Prostate gland (tissue), 2 donors: Measurements from ENCODE around the gene MYLK. TPM values are rescaled to one million over a fixed set of nuclear protein-coding genes. Genes with fewer than 3 reads are reported as not detected.

Experiments used
- DNase-seq: peaks from one replicate; pipeline ENCODE4 v3.0.0-alpha.2; 2019; ENCODE audit warnings: low spot score
- H3K27ac ChIP-seq, 2 donors: fragments of 200-600 bp; sonication (generic); 2 replicates each; pipeline ENCODE4 v1.5.1; 2017 to 2019
- H3K27me3 ChIP-seq: fragments of 200-600 bp; sonication (generic); replicated peaks from 2 replicates; pipeline ENCODE4 v1.5.1; 2019; ENCODE audit not compliant: insufficient read depth
- H3K36me3 ChIP-seq, 2 donors: fragments of 200-600 bp; sonication (generic); 1 replicate in 1 of 2; 2 replicates in 1 of 2; pipeline versions ENCODE4 v1.5.1 to v1.8.1; 2017 to 2019
- H3K4me1 ChIP-seq: fragments of 200-600 bp; sonication (generic); replicated peaks from 2 replicates; pipeline ENCODE4 v1.5.1; 2019
- H3K4me3 ChIP-seq, 2 donors: fragments of 200-600 bp; sonication (generic); 2 replicates each; pipeline ENCODE4 v1.5.1; 2017 to 2019
- H3K9me3 ChIP-seq: fragments of 200-600 bp; sonication (generic); 2 replicates; pipeline ENCODE4 v1.5.1; 2017
- CTCF ChIP-seq, 4 experiments: fragments of 200-600 bp in 2 of 4; fragments of 450-650 bp in 2 of 4; sonication (generic) in 2 of 4; IDR thresholded peaks; 1 replicate in 3 of 4; 2 replicates in 1 of 4; pipeline ENCODE4 v1.5.1; 2016 to 2019; ENCODE audit warnings: antibody characterized with exemption in 4 of 4, mild to moderate bottlenecking in 2 of 4, moderate library complexity in 2 of 4
- POLR2A ChIP-seq: fragments of 450-650 bp; IDR thresholded peaks from one replicate; pipeline ENCODE4 v1.6.1; 2016; ENCODE audit warnings: antibody characterized with exemption, mild to moderate bottlenecking
- POLR2AphosphoS5 ChIP-seq: sonication (generic); formaldehyde crosslinking; IDR thresholded peaks from one replicate; pipeline ENCODE4 v1.6.1; 2017; ENCODE audit warnings: antibody characterized with exemption
- WGBS: methylation state at CpG from one replicate; pipeline ENCODE4 v1.1.5; 2018; 5-methylcytosine and 5-hydroxymethylcytosine counted together
- intact Hi-C: fragments of 100-400 bp; cut with DNase I; formaldehyde crosslinking; loops from one replicate; pipeline ENCODE4 v1.14.2; 2022
- total RNA-seq, 2 donors: library from RNA; depleted of rRNA; stranded (reverse); fragments of >200 nt; gene quantifications; one replicate each; pipeline ENCODE4 v1.1.0, GENCODE V29; 2016

Gene MYLK
- total RNA-seq, 2 donors from 2014 or later = 345 to 600 TPM

GRCh38 chr3:123660900-123661299 lies 223.2 kb downstream of the MYLK start:
- TF ChIP-seq POLR2AphosphoS5 (peak; percentile 90), CTCF (IDR thresholded peaks at IDR 0.05) (no peak), POLR2A (no peak)
- Histone ChIP-seq H3K9me3 (no peaks in the 10 kb centered on the region), H3K4me3 (no peak overlapping the region), H3K27ac (peak overlapping the region; percentile 78 to 86), H3K27me3 (no peaks in the 10 kb centered on the region), H3K4me1 (peaks cover 19% of the 10 kb centered on the region), H3K36me3 (peaks cover 0 to 3% of the 10 kb centered on the region in 2 donors)
- WGBS = 5% methylated on average over 9 of the region's 9 CpGs
- DNase-seq = peak; percentile 93
- intact Hi-C loops = no loop called here

- DNase-seq = no peak
Measured at GRCh38 chr3:123660141-123660675, 223.9 kb downstream of the MYLK start.

GRCh38 chr3:123658852-123659206 lies 225.3 kb downstream of the MYLK start:
- H3K4me1 ChIP-seq = peaks cover 19% of the 10 kb centered on the region
- 6% methylated on average over 1 of the region's 1 CpG for WGBS

More at GRCh38 chr3:123660141-123660675, 223.9 kb downstream of the MYLK start:
- TF ChIP-seq POLR2AphosphoS5 = no peak
- TF ChIP-seq POLR2A = no peak
- TF ChIP-seq CTCF (IDR thresholded peaks at IDR 0.05) = no peak
- no peak overlapping the region for H3K4me3 ChIP-seq
- H3K27me3 ChIP-seq = no peaks in the 10 kb centered on the region
- WGBS = 67% methylated on average over 3 of the region's 3 CpGs
- H3K27ac ChIP-seq = peak overlapping the region; percentile 78 to 86
- intact Hi-C loops = no loop called here
- peaks cover 0 to 3% of the 10 kb centered on the region in 2 donors for H3K36me3 ChIP-seq
- peaks cover 19% of the 10 kb centered on the region for H3K4me1 ChIP-seq
- H3K9me3 ChIP-seq = no peaks in the 10 kb centered on the region

GRCh38 chr3:123658118-123658851 lies 225.8 kb downstream of the MYLK start:
- intact Hi-C loops = loop anchor here (10.0 kb wide), 1 partner anchor 227 kb away; the partner anchor contains the start of gene MYLK
- H3K27me3 ChIP-seq = no peaks in the 10 kb centered on the region
- peak; percentile 51 for DNase-seq
- peak overlapping the region; percentile 78 to 86 for H3K27ac ChIP-seq
- H3K4me3 ChIP-seq = no peak overlapping the region
- peaks cover 19% of the 10 kb centered on the region for H3K4me1 ChIP-seq
- H3K9me3 ChIP-seq = no peaks in the 10 kb centered on the region
- peaks cover 0 to 3% of the 10 kb centered on the region in 2 donors for H3K36me3 ChIP-seq
- 17% methylated on average over 1 of the region's 1 CpG for WGBS
- TF ChIP-seq CTCF (IDR thresholded peaks at IDR 0.05) (no peak), POLR2AphosphoS5 (peak; percentile 74)

More at GRCh38 chr3:123658852-123659206, 225.3 kb downstream of the MYLK start:
- Histone ChIP-seq H3K4me3 (no peak overlapping the region), H3K27ac (peak overlapping the region; percentile 78 to 86), H3K9me3 (no peaks in the 10 kb centered on the region), H3K36me3 (peaks cover 0 to 3% of the 10 kb centered on the region in 2 donors), H3K27me3 (no peaks in the 10 kb centered on the region)
- DNase-seq = peak; percentile 42
- TF ChIP-seq POLR2A (no peak), POLR2AphosphoS5 (peak; percentile 40), CTCF (IDR thresholded peaks at IDR 0.05) (no peak)
- intact Hi-C loops = loop anchor here (10.0 kb wide), 1 partner anchor 226 kb away; the partner anchor contains the start of gene MYLK
